GM23248 (cell line): ENCODE results near the gene ALKBH4.
"Not testable (repeated sequence)": the region's sequence is repeated elsewhere in the genome, so short reads cannot be mapped to it uniquely, and the experiment has no call there.

Experiments used
- EZH2 ChIP-seq: fragments of 200-600 bp; sonication (generic); IDR thresholded peaks from 2 replicates; pipeline ENCODE4 v1.6.1; 2018; ENCODE audit warnings: antibody characterized with exemption, mild to moderate bottlenecking; ENCODE audit not compliant: insufficient read depth, poor library complexity, severe bottlenecking
- EZH2phosphoT487 ChIP-seq: fragments of 200-600 bp; sonication (generic); IDR thresholded peaks from 2 replicates; pipeline ENCODE4 v1.6.1; 2018; ENCODE audit warnings: antibody characterized with exemption, moderate library complexity, mild to moderate bottlenecking, low read depth; ENCODE audit not compliant: insufficient read depth

DNA sequence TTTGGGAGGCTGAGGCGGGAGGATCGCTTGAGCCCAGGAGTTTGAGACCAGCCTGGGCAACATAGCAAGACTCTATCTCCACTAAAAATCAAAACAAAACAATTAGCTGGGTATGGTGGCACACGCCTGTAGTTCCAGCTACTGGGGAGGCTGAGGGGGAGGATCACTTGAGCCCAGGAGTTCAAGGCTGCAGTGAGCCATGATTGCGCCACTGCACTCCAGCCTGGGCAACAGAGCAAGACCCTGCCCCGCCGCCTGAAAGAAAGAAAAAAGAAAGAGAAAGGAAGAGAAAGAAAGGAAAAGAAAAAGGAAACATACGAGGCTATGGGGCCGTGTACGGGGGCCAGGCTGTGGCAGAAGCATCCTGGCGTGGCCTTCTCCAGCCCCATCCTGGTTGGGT, 9.7 kb downstream of the ALKBH4 start:
- not testable (repeated sequence) for TF ChIP-seq EZH2, EZH2phosphoT487
